GM21576 (cell line): ENCODE data around the gene TAB2.
"Not testable (repeated sequence)": the region's sequence is repeated elsewhere in the genome, so short reads cannot be mapped to it uniquely, and the experiment has no call there.

Experiments
- ATAC-seq: cut with Tn5 transposase; IDR thresholded peaks from one replicate; pipeline ENCODE4 v1.9.1; 2021; ENCODE audit warnings: mild to moderate bottlenecking, moderate library complexity; ENCODE audit not compliant: unreplicated experiment

TAB2 gene

GRCh38 chr6:149311293-149311692, 6.2 kb upstream of the TAB2 start:
- no peak for ATAC-seq

- ATAC-seq: no peak
Measured at GRCh38 chr6:149311766-149312165, 5.7 kb upstream of the TAB2 start.

GRCh38 chr6:149313070-149313469, 4.4 kb upstream of the TAB2 start:
- ATAC-seq: no peak

- no peak for ATAC-seq
Measured at GRCh38 chr6:149313861-149314260, 3.7 kb upstream of the TAB2 start.

- no peak for ATAC-seq
Measured at GRCh38 chr6:149314325-149314905, 3.1 kb upstream of the TAB2 start.

GRCh38 chr6:149316108-149316727, 1.3 kb upstream of the TAB2 start:
- no peak for ATAC-seq

- peak; percentile 72 for ATAC-seq
Measured at GRCh38 chr6:149316740-149317643, 520 bp upstream of the TAB2 start.

GRCh38 chr6:149318581-149319286, 1.2 kb downstream of the TAB2 start:
- ATAC-seq: peak; percentile 19

GRCh38 chr6:149319422-149319821, 1.9 kb downstream of the TAB2 start:
- no peak for ATAC-seq

- not testable (repeated sequence) for ATAC-seq
Measured at GRCh38 chr6:149320016-149320415, 2.5 kb downstream of the TAB2 start.

- ATAC-seq: no peak
Measured at GRCh38 chr6:149320796-149321195, 3.3 kb downstream of the TAB2 start.

GRCh38 chr6:149323353-149323752, 5.8 kb downstream of the TAB2 start:
- ATAC-seq: no peak

GRCh38 chr6:149323925-149324324, 6.4 kb downstream of the TAB2 start:
- no peak for ATAC-seq

GRCh38 chr6:149324428-149324827, 6.9 kb downstream of the TAB2 start:
- no peak for ATAC-seq

GRCh38 chr6:149325648-149326236, 8.2 kb downstream of the TAB2 start:
- no peak for ATAC-seq

GRCh38 chr6:149327638-149328037, 10.1 kb downstream of the TAB2 start:
- no peak for ATAC-seq

GRCh38 chr6:149328083-149328482, 10.6 kb downstream of the TAB2 start:
- ATAC-seq: no peak

- no peak for ATAC-seq
Measured at GRCh38 chr6:149329529-149329928, 12.0 kb downstream of the TAB2 start.

GRCh38 chr6:149330133-149330532, 12.6 kb downstream of the TAB2 start:
- ATAC-seq: no peak

GRCh38 chr6:149331043-149331807, 13.7 kb downstream of the TAB2 start:
- ATAC-seq: no peak
